GM23248 (cell line): ENCODE results near the gene NUP50. TPM values are rescaled to one million over a fixed set of nuclear protein-coding genes. Genes with fewer than 3 reads are reported as not detected.

Source experiments
- DNase-seq: peaks from one replicate; pipeline ENCODE4 v3.0.0-alpha.2; 2015
- H2AFZ ChIP-seq: fragments of 200-600 bp; sonication (generic); 2 replicates; pipeline ENCODE4 v1.6.1; 2016; ENCODE audit warnings: antibody characterized with exemption
- H3F3A ChIP-seq: fragments of 200-600 bp; sonication (generic); 2 replicates; pipeline ENCODE4 v1.6.1; 2016; ENCODE audit warnings: mild to moderate bottlenecking, antibody characterized with exemption, mixed run types; ENCODE audit not compliant: insufficient read depth
- H3K27ac ChIP-seq: fragments of 200-600 bp; sonication (generic); 2 replicates; pipeline ENCODE4 v1.5.1; 2016; ENCODE audit warnings: mild to moderate bottlenecking
- H3K27me3 ChIP-seq: fragments of 200-600 bp; sonication (generic); replicated peaks from 2 replicates; pipeline ENCODE4 v1.6.1; 2016; ENCODE audit warnings: mild to moderate bottlenecking; ENCODE audit not compliant: insufficient read depth
- H3K36me3 ChIP-seq: fragments of 200-600 bp; sonication (generic); 2 replicates; pipeline ENCODE4 v1.6.1; 2016; ENCODE audit warnings: low read depth, mild to moderate bottlenecking
- H3K4me1 ChIP-seq: fragments of 200-600 bp; sonication (generic); 2 replicates; pipeline ENCODE4 v1.6.1; 2016; ENCODE audit warnings: mild to moderate bottlenecking; ENCODE audit not compliant: insufficient read depth
- H3K4me2 ChIP-seq: fragments of 200-600 bp; sonication (generic); one replicate; pipeline ENCODE4 v1.6.1; 2016; ENCODE audit warnings: mild to moderate bottlenecking; ENCODE audit not compliant: unreplicated experiment
- H3K4me3 ChIP-seq: fragments of 200-600 bp; sonication (generic); 2 replicates; pipeline ENCODE4 v1.5.1; 2016; ENCODE audit warnings: mild to moderate bottlenecking
- H3K79me2 ChIP-seq: fragments of 200-600 bp; sonication (generic); 2 replicates; pipeline ENCODE4 v1.6.1; 2016; ENCODE audit warnings: mild to moderate bottlenecking; ENCODE audit not compliant: insufficient read depth
- H3K9ac ChIP-seq: fragments of 200-600 bp; sonication (generic); 2 replicates; pipeline ENCODE4 v1.6.1; 2016; ENCODE audit warnings: mild to moderate bottlenecking
- H3K9me2 ChIP-seq: fragments of 200-600 bp; sonication (generic); 2 replicates; pipeline ENCODE4 v1.6.1; 2016; ENCODE audit warnings: mixed run types, mild to moderate bottlenecking, moderate library complexity; ENCODE audit not compliant: insufficient read depth
- H3K9me3 ChIP-seq: fragments of 200-600 bp; sonication (generic); one replicate; pipeline ENCODE4 v1.6.1; 2017; ENCODE audit warnings: low read depth
- H4K20me1 ChIP-seq: fragments of 200-600 bp; sonication (generic); 2 replicates; pipeline ENCODE4 v1.6.0; 2016; ENCODE audit not compliant: insufficient read depth
- EZH2 ChIP-seq: fragments of 200-600 bp; sonication (generic); IDR thresholded peaks from 2 replicates; pipeline ENCODE4 v1.6.1; 2018; ENCODE audit warnings: antibody characterized with exemption, mild to moderate bottlenecking; ENCODE audit not compliant: insufficient read depth, poor library complexity, severe bottlenecking
- EZH2phosphoT487 ChIP-seq: fragments of 200-600 bp; sonication (generic); IDR thresholded peaks from 2 replicates; pipeline ENCODE4 v1.6.1; 2018; ENCODE audit warnings: antibody characterized with exemption, moderate library complexity, mild to moderate bottlenecking, low read depth; ENCODE audit not compliant: insufficient read depth
- WGBS, 2 experiments: methylation state at CpG; one replicate each; pipeline ENCODE4 v1.1.6; 2015 to 2017; ENCODE audit warnings: low lambda C conversion rate in 2 of 2, low coverage in 1 of 2; ENCODE audit errors: missing lambda C conversion rate in 2 of 2; 5-methylcytosine and 5-hydroxymethylcytosine counted together
- in situ Hi-C: fragments of 300-500 bp; cut with MboI; formaldehyde crosslinking; loops from 2 replicates; pipeline ENCODE4 v1.15.0; 2020
- polyA plus RNA-seq: library from polyadenylated mRNA; unstranded; fragments of >200 nt; fragmentation: Nextera tagmentation; extraction: Ambion mirVana; gene quantifications from 2 replicates; pipeline ENCODE4 v1.2.1, GENCODE V29; 2016
- total RNA-seq: library from RNA; depleted of rRNA; stranded (reverse); fragments of >200 nt; shearing (Covaris generic); gene quantifications from 2 replicates; pipeline ENCODE4 v1.2.3, GENCODE V29; 2014

The NUP50 gene
- total and polyA plus RNA-seq, 2 experiments from 2014 or later = 22.3 to 30.8 TPM

DNA sequence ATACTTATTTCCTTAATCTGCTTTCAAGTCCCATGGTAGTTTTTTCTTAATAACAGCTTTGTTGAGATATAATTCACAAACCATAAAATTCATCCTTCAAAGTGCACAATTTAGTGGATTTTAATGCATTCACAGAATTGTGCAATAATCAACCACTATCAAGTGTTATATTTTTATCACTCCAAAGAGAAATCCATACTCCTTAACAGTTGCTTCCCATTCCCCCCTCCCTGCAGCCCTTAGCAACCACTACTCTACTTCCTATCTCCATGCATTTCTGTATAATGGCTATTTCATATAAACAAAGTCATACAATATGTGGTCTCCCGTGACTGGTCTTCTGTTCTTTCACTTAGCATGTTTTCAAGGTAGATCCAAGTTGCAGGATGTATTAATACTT, 18.8 kb upstream of the NUP50 start:
- whole genome bisulfite sequencing, 2 experiments = 92 to 98% methylated on average over 1 of the region's 1 CpG
- H3K4me3 ChIP-seq = no peak overlapping the region
- TF ChIP-seq EZH2 (no peak), EZH2phosphoT487 (no peak)
- DNase-seq = no peak
- H3F3A ChIP-seq = no peaks in the 10 kb centered on the region
- H3K27ac ChIP-seq = no peak overlapping the region
- no peaks in the 10 kb centered on the region for H4K20me1 ChIP-seq
- H3K79me2 ChIP-seq = peaks cover 5% of the 10 kb centered on the region; the same call in 1 of the 2 replicates
- H3K4me1 ChIP-seq = peaks cover 8% of the 10 kb centered on the region
- no peak overlapping the region for H3K4me2 ChIP-seq
- peaks cover 3% of the 10 kb centered on the region for H3K9me3 ChIP-seq
- H3K36me3 ChIP-seq = no peaks in the 10 kb centered on the region
- H2AFZ ChIP-seq = no peak overlapping the region
- H3K27me3 ChIP-seq = no peaks in the 10 kb centered on the region
- no peaks in the 10 kb centered on the region for H3K9me2 ChIP-seq
- no peak overlapping the region for H3K9ac ChIP-seq
- in situ Hi-C loops = no loop called here

DNA sequence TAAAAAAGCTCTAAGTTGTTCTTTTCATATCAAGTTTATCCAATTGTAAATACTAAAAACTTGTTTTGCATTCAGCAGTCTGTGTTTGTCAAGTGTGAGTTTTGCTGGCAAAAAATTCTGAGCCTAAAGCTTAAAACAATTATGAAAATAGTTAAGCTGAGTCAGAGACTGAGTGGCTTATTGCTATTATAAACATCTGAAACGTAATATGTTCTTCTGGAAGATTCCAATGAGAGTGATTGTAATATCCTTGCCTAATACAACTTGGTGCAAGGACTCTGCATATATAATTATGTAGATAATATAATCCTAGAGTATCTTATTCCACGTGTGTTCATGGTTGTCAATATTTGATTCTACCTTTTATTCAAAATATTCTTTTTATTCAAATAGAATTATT, 14.1 kb upstream of the NUP50 start:
- Histone ChIP-seq H3K4me2 (peak overlapping the region; percentile 19), H3K9ac (no peak overlapping the region), H2AFZ (no peak overlapping the region), H3K9me3 (no peaks in the 10 kb centered on the region), H3K4me1 (peaks cover 23% of the 10 kb centered on the region), H3K79me2 (peaks cover 22% of the 10 kb centered on the region), H3K4me3 (no peak overlapping the region), H3K27me3 (no peaks in the 10 kb centered on the region), H3K27ac (peak overlapping the region; percentile 16; the same call in 1 of the 2 replicates), H4K20me1 (no peaks in the 10 kb centered on the region; the same call in 1 of the 2 replicates), H3K9me2 (no peaks in the 10 kb centered on the region), H3F3A (peaks cover 10% of the 10 kb centered on the region), H3K36me3 (no peaks in the 10 kb centered on the region)
- 47 to 54% methylated on average over 2 of the region's 2 CpGs for WGBS, 2 experiments
- peak; percentile 73 for DNase-seq
- in situ Hi-C loops = no loop called here
- TF ChIP-seq EZH2 (no peak), EZH2phosphoT487 (no peak)

DNA sequence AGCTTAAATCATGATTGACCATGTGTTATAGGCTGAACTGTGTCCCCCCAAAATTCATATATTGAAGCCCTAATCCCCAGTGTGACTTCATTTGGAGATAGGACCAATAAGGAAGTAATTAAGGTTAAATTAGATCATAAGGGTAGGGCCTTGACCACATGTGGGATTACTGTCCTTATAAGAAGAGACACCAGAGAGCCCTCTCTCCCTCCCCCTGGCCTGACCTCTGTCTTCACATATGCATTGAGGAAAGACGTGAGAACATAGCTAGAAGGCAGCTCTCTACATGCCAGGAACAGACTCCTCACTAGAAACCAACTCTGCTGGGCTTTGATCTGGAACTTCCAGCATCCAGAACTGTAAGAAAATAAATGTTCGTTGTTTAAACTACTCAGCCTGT, 13.6 kb upstream of the NUP50 start:
- Histone ChIP-seq H3K4me2 (peak overlapping the region; percentile 19), H3K27me3 (no peaks in the 10 kb centered on the region), H3K4me1 (peaks cover 28% of the 10 kb centered on the region), H3K9me2 (no peaks in the 10 kb centered on the region), H3K27ac (peak overlapping the region; percentile 16; the same call in 1 of the 2 replicates), H3K36me3 (no peaks in the 10 kb centered on the region), H2AFZ (no peak overlapping the region), H3F3A (peaks cover 15% of the 10 kb centered on the region), H3K9ac (no peak overlapping the region), H3K4me3 (no peak overlapping the region), H3K9me3 (no peaks in the 10 kb centered on the region), H3K79me2 (peaks cover 22% of the 10 kb centered on the region), H4K20me1 (no peaks in the 10 kb centered on the region; the same call in 1 of the 2 replicates)
- no peak for DNase-seq
- WGBS, 2 experiments = 77 to 87% methylated on average over 2 of the region's 2 CpGs
- TF ChIP-seq EZH2phosphoT487 (no peak), EZH2 (no peak)
- in situ Hi-C loops = no loop called here

DNA sequence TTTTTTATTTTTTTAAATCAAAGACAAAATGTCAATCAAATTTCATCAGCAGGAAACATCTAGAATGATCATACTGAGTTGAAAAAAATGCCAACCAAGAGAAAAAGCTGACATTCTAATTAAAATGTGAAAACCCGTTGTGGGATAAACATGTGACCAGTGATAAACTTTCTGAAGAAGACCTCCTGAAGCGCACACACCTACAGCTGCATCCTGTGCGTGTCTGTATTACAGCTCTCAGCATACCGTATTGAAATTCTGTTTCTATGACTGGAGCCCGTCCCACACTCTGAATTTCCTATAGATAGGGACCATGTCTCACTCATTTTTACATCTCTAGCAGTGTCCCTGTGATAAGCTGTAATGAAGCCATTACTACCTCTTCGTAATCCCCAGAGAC, 12.2 kb upstream of the NUP50 start:
- H3K9ac ChIP-seq = no peak overlapping the region
- no peaks in the 10 kb centered on the region for H3K27me3 ChIP-seq
- no peaks in the 10 kb centered on the region for H3K36me3 ChIP-seq
- H3F3A ChIP-seq = peaks cover 28% of the 10 kb centered on the region
- peaks cover 22% of the 10 kb centered on the region for H3K79me2 ChIP-seq
- in situ Hi-C loops = no loop called here
- no peaks in the 10 kb centered on the region; the same call in 1 of the 2 replicates for H4K20me1 ChIP-seq
- no peak overlapping the region for H3K27ac ChIP-seq
- H3K9me3 ChIP-seq = no peaks in the 10 kb centered on the region
- peaks cover 33% of the 10 kb centered on the region for H3K4me1 ChIP-seq
- H3K9me2 ChIP-seq = no peaks in the 10 kb centered on the region
- H2AFZ ChIP-seq = no peak overlapping the region
- no peak for DNase-seq
- no peak overlapping the region for H3K4me2 ChIP-seq
- WGBS, 2 experiments = 92 to 95% methylated on average over 6 of the region's 6 CpGs
- no peak overlapping the region for H3K4me3 ChIP-seq
- TF ChIP-seq EZH2phosphoT487 (no peak), EZH2 (no peak)

DNA sequence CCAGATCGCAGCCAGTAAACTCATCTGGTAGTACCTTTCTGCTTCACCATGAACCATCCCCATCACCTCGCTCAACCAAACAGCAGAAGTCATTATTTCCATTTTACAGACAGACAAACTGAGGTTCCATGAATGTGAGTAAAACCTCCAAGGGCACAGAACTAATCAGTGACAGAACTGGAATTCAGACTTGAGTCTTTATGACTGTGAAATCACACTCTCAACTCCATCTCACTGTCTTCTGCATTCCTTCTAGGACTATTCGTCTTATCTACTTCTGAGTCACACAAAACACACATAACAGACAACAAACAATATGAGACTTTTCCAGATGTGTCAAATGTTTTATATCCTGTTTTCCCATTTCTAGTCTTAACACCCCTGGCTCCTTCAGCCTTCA, 9.3 kb upstream of the NUP50 start:
- Histone ChIP-seq H4K20me1 (no peaks in the 10 kb centered on the region; the same call in 1 of the 2 replicates), H3K9me2 (no peaks in the 10 kb centered on the region), H3F3A (peaks cover 42% of the 10 kb centered on the region), H3K4me3 (no peak overlapping the region), H3K9ac (no peak overlapping the region), H3K27me3 (no peaks in the 10 kb centered on the region), H3K79me2 (peaks cover 31% of the 10 kb centered on the region), H3K4me2 (no peak overlapping the region), H3K27ac (peak overlapping the region; percentile 45), H3K4me1 (peaks cover 42% of the 10 kb centered on the region), H2AFZ (no peak overlapping the region), H3K36me3 (0 out of 2 replicates have a peak, but pooled peaks cover 5% of the 10 kb centered on the region), H3K9me3 (no peaks in the 10 kb centered on the region)
- DNase-seq = peak; percentile 73
- TF ChIP-seq EZH2 (no peak), EZH2phosphoT487 (no peak)
- WGBS, 2 experiments = 63 to 69% methylated on average over 3 of the region's 3 CpGs
- in situ Hi-C loops = no loop called here
